Activated gamma-delta T cell (primary cell): ENCODE measurements around the gene FIG4.
"Not testable (repeated sequence)": the region's sequence is repeated elsewhere in the genome, so short reads cannot be mapped to it uniquely, and the experiment has no call there.

Experiments
- DNase-seq: peaks from one replicate; lab custom pipeline; 2025; lab: John Stamatoyannopoulos, UW

Gene FIG4

DNA sequence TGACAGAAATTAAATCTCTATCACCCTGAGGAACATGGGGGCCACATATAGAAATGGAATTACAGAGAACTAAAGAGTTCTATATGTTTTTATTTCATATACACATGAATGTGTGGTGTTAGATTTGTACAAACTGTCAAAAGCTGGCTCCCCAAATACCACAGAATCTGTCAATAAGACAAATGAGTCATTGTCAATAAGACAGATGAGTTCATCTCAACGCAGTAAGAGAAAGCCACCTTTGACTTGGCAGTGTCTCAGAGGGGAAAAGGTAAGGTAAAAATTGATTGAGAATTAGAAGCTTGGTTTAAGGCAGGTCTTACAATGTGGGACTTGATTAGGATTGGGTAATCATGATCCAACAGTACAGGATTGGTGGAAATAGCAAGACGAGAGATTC lies 162.9 kb downstream of the FIG4 start:
- DNase-seq = no peak

DNA sequence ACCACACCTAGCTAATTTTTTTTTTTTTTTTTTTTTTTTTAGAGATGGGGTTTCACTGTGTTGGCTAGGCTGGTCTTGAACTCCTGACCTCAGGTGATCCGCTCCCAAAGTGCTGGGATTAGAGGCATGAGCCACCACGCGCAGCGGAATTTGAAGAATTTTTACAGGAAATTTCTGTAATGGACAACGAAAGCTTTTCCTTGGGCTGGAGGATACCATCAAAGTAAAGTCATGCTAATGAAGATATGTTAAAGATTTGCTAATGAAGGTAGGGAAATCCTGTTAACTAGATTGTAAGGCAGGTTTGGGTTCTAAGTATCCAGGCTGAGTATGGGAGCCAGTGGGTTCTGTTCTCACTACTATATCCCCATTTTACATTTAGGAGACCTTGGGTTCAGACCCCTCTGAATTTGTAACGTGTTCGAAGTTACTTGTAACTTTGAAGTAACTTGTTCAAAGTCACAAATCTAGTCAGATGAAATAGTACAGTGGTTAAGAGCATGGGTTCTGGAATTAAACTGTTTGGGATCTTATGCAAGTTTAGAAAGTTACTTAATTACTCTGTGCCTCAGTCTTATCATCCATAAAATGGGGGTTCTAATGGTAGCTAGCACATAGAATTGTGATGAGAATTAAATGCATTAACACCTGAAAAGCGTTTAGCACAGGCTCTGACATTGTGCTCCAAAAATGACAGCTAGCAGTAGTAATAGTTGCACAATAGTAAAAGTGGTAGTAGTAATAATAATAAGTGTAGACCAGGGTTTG lies 163.6 kb downstream of the FIG4 start:
- no peak for DNase-seq

DNA sequence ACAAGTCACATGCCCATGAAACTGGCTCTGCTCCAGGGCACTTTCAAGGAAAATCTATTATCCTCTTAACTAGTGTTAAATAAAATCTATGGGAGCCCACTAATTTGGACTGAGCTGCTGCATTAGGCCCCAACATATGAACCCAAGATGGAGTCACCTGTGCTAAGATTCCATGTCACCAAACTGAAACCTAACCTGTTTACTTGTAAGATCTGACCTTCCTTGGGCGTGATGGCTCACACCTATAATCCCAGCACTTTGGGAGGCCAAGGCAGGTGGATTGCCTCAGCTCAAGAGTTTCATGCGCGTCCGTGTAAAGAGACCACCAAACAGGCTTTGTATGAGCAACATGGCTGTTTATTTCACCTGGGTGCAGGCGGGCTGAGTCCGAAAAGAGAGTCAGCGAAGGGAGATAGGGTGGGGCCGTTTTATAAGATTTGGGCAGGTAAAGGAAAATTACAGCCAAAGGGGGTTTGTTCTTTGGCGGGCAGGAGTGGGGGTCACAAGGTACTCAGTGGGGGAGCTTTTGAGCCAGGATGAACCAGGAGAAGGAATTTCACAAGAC lies 164.5 kb downstream of the FIG4 start:
- not testable (repeated sequence) for DNase-seq

DNA sequence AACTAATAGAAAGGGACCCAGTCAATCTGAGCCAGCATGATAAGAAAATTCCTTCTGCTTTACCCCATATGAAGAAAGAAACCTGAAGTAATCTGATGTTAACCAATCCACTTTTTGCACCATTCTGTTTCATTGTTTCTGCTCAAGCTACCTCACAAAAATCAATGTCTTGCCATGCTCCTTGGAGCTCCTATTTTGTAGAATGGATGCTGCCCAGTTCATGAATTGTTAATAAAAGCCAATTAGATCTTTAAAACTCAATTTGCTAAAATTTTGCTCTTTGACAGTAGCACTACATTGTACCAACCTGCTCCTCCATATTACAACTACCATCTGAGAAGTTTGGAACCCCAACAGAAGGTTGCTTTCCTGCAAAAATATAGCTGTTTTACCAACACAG lies 170.8 kb downstream of the FIG4 start:
- no peak for DNase-seq

DNA sequence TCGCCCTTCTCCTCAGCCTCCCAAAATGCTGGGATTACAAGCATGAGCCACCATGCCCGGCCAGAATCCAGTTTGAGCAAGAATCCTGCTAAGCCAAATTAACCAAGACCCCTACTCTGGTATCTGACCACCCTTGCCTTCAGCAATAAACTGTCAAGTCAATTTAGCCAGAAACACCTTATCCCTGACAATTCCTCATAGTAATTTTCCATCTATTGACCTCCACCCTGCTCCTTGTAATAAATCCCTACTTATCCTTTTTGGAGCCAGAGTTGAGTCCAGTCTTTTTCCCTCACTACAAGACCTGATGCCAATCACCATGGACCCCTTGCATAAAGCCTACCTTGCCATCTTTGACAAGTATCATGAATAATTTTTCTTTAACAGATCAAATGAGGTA lies 173.0 kb downstream of the FIG4 start:
- no peak for DNase-seq

DNA sequence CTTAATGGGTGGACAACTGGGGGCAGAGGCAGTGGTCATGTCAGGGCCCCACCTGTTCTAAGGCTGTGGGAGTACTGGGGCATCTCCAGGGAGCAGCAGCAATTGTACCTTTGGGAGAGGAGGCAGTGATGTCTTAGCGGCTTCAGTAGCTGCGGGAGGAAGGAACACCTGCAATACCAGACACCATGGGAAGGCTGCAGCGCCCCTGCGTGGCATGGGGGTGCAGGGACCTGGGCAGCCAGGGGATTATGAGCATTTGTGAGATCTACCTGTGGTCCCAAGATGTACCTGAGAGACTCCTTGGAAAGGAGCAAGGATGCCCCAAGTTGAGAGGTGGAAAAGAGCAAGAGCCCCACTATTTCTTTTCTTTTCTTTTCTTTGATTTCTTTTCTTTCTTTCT lies 174.9 kb downstream of the FIG4 start:
- DNase-seq = no peak

DNA sequence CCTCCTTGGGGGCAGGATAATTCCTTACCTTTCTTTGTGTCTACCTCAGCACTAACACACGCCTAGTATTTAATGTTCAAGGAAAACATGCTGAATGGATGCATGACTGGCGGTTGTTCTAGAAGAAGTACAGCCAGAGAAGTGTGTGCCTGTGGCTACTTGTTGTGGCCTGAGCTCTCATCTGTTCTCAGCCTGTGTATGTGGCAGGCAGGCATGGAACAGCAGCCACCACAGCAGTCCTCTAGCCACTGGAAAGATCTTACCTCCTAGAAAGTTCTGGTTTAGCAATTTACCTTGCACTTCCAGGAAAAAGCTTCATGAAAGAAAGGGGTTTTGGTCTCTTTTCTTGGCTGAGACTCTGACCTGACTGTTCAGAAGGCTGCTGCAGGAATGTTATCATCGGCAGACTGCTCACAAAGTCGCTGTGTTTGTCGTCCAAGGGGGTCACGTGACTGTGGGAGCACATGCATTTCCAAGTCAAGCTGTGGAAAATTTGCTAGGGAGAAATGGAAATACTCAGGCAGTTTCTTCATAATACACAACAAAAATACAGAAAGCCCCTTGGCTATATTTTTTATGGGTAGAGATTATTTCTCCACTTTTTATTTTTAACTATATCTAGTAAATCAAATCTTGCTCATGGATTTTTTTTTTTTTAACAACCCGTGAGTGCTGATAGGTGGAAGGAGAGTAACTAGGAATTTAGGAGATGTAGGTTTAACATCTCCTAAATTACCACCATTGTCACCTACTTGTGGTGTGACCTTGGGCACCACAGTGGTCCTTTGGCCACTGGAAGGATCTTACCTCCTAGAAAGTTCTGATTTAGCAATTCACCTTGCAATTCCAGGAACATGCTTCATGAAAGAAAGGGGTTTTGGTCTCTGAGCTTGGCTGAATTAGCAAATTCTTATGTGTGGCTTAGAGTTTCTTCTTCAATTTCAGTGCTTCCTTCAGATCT lies 176.2 kb downstream of the FIG4 start:
- no peak for DNase-seq

DNA sequence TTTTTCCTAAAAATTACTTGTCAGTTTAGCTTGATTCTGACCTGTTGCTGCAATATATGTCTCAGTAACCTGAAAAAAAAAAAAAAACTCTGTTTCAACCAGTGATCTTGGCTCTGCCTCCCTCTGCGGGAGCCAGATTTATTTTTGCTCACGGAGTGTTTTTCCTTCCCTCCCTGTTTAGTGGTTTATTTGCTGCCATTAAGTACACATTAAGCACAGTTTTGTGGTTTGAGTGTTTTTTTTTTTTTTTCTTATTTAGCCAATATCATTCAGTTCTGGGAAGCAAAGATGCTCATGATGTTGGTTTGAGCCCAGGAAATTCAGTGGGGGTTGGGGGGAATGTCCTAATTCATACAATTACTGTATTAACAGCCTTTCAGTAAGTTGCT lies 176.9 kb downstream of the FIG4 start:
- DNase-seq = no peak

DNA sequence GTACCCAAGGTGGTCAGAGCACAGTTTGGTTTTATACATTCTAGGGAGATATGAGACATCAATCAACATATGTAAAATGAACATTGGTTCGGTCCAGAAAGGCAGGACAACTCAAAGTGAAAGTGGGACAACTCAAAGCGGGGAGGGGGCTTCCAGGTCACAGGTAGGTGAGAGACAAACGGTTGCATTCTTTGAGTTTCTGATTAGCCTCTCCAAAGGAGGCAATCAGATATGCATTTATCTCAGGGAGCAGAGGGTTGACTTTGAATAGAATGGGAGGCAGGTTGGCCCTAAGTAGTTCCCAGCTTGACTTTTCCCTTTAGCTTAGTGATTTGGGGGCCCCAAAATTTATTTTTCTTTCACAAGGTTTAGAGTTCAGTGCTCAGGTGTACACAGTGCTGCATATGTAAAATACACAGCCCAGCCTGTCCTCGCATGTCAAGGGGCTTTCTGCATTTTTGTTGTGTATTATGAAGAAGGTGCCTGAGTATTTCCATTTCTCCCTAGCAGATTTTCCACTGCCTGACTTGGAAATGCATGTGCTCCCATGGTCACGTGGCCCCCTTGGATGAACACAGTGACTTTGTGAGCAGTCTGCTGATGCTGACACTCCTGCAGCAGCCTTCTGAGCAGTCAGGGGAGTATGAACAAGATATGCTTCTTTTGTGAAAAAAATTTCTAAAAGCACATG lies 178.4 kb downstream of the FIG4 start:
- DNase-seq = not testable (repeated sequence)

DNA sequence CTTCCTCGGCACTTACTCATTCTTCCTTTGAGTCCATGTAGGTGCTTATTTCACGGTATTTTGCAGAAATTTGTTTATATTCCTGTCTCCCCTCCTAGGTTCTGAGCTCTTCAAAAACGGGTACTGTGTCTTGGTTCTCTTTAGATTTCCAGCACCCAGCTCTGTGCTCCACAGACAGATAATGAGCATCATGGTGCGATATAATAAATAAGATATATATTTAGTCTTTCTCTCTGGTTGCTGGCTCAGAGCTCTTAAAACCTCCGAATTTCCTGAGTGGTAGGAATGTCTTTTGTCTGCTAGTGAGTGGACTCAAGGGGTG lies 179.0 kb downstream of the FIG4 start:
- no peak for DNase-seq

DNA sequence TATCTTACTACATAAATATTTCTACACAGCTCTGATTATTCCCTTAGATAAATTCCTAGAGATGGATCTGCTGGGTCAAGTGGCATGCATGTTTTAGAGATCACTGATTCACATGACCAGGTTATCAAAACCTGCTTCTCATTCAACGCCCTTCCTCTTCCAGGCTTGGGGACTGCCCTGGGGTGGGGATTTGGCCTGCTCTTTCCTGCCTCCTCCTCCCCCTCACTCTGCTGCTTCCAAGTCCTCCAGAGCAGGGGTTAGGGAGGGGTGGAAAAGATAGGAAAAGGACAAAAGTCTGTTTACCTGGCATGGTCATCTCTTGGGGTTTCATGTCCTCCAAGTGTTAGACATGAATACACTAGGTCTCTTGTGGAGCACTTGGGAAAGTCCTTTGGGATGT lies 181.5 kb downstream of the FIG4 start:
- DNase-seq = no peak

DNA sequence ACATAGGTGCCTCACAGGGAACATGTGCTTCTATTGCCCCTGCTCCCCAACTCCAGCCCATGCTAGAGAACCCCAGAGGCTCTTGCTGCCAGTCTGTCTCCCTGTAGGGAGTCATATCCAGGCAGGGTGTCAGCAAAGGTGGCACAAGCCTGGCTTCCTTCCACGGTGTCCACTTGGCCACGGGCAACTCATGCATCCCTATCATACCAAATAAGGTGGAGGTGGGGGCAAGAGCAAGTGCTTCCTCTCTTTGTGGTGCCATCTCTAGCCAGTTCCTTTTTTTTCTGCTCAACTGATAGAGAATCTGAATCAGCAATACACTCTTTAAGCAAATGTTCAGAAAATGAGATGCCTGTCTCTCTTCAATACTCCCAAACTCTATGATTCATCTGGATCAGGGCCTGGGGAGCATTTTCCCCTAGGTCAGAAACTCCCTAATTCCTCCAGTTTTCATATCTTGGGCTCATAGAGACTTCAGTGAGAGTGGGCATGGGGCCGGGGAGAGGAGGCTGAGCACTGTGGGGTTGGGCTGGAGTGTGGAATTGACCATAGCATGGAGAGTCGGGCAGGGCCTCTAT lies 182.0 kb downstream of the FIG4 start:
- DNase-seq = no peak

DNA sequence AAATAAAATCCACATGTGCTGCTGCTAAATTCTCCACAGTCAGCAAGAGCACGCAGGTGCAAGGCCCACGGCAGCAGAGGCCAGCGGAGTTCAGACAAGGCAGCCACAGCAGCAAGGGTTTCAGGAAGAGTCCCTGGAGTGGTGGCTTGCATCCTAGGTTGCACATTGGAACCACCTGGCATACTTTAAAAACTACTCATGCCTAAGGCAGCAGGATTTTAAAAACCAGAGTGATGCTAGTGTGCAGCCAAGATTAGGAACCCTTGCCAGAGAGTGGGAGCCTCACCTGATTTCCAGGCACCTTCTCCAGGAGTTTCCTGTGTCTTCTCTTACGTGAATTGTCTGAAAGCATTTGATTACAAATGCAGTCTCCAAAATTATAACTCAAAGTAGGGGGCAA lies 183.0 kb downstream of the FIG4 start:
- no peak for DNase-seq

DNA sequence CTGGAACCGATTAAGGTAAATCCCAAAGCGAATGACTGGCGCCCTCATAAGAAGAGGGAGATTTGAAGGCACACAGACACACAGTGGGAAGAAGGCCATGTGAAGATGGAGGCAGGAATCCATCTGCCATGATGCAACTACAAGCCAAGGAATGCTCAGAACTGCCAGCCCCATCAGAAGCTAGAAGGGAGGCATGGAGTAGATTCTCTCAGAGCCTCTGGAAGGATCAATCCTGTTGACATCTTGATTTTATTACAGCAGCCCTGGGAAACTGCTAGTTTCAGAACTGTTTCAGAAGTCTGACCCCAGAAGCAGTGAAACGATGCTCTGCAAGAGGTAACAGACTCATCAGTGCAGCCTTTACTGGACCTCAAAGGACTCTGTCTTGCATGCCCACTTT lies 183.5 kb downstream of the FIG4 start:
- DNase-seq = no peak
